HG03108 (cell line): ENCODE results near the gene ADGRL3.
"Not testable (repeated sequence)": the region's sequence is repeated elsewhere in the genome, so short reads cannot be mapped to it uniquely, and the experiment has no call there.

ENCODE experiments used
- ATAC-seq: cut with Tn5 transposase; IDR thresholded peaks from one replicate; pipeline ENCODE4 v1.9.1; 2021; ENCODE audit warnings: moderate library complexity; ENCODE audit not compliant: unreplicated experiment

Gene ADGRL3

GRCh38 chr4:61716426-61716825 is 516.3 kb downstream of the ADGRL3 start:
- ATAC-seq, result no peak

DNA sequence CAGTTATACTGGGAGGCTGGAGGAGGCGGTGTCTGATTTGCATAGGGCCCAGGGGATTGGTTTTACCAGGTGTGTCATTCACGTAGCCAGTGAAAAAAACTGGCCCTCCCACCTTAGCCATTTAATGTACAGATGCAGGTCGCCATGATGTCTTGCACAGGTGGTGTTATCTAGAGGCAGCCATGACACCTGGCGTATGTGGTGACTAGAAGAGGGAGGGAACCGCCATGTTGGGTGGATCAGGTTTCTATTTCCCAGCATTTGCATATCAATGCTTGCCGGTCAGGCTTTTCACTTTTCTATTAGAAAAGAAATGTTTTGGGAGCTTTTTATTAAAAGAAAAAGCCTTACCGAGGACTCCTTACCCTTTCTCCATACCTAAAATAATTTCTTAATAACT is 523.4 kb downstream of the ADGRL3 start:
- ATAC-seq, result no peak

DNA sequence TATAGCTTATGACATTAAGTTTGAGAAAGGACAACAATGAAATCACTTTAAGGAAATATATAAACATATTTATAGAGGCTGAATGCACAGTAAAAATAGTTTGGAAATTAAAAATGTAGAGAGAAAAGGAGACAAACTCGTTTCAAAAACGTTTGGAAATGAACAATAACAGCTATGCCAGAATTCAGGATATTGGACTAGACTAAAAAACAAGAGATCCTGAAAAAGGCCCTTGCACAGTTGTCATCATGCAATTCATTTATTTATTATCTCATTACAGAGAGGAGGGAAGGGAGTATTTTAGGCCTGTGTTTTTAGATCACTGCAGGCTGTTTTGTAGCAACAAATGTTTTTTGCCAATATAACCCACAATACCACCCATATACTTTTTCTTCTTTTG is 527.2 kb downstream of the ADGRL3 start:
- no peak for ATAC-seq

- ATAC-seq, result no peak
Measured at GRCh38 chr4:61734409-61734808, 534.3 kb downstream of the ADGRL3 start.

DNA sequence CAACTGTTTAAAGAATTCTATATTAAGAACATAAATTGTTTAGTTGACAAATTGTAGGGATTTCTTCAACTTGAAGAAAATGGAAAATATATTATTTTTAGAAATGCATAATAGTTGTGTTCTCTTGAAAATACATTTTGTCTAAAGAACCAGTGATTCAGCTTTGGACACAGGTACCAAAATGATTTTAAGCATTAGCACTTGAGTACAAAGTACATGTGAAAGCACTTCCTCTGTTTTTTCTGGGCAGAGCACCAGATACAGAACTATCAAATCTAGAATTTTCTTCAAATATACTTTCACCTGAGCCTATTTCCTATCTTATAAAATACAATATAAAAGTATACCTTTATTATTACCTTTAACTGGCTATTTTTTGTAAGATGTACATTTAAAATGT is 539.8 kb downstream of the ADGRL3 start:
- no peak for ATAC-seq

GRCh38 chr4:61740886-61741285 is 540.8 kb downstream of the ADGRL3 start:
- no peak for ATAC-seq

GRCh38 chr4:61741327-61742096 is 541.4 kb downstream of the ADGRL3 start:
- no peak for ATAC-seq

- no peak for ATAC-seq
Measured at GRCh38 chr4:61750810-61751209, 550.7 kb downstream of the ADGRL3 start.

GRCh38 chr4:61752617-61753016 is 552.5 kb downstream of the ADGRL3 start:
- no peak for ATAC-seq

- ATAC-seq, result no peak
Measured at GRCh38 chr4:61753739-61754138, 553.6 kb downstream of the ADGRL3 start.

DNA sequence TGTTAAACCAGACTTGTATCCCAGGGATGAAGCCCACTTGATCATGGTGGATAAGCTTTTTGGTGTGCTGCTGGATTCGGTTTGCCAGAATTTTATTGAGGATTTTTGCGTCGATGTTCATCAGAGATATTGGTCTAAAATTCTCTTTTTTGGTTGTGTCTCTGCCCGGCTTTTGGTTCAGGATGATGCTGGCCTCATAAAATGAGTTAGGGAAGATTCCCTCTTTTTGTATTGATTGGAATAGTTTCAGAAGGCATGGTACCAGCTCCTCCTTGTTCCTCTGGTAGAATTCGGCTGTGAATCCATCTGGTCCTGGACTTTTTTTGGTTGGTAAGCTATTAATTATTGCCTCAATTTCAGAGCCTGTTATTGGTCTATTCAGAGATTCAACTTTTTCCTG is 556.8 kb downstream of the ADGRL3 start:
- ATAC-seq, result not testable (repeated sequence)

GRCh38 chr4:61757983-61758382 is 557.9 kb downstream of the ADGRL3 start:
- ATAC-seq, result not testable (repeated sequence)

DNA sequence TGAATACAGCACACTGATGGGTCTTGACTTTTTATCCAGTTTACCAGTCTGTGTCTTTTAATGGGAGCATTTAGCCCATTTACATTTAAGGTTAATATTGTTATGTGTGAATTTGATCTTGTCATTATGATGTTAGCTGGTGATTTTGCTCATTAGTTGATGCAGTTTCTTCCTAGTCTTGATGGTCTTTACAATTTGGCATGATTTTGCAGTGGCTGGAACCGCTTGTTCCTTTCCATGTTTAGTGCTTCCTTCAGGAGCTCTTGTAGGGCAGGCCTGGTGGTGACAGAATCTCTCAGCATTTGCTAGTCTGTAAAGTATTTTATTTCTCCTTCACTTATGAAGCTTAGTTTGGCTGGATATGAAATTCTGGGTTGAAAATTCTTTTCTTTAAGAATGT is 558.5 kb downstream of the ADGRL3 start:
- not testable (repeated sequence) for ATAC-seq

GRCh38 chr4:61759245-61759644 is 559.1 kb downstream of the ADGRL3 start:
- not testable (repeated sequence) for ATAC-seq

DNA sequence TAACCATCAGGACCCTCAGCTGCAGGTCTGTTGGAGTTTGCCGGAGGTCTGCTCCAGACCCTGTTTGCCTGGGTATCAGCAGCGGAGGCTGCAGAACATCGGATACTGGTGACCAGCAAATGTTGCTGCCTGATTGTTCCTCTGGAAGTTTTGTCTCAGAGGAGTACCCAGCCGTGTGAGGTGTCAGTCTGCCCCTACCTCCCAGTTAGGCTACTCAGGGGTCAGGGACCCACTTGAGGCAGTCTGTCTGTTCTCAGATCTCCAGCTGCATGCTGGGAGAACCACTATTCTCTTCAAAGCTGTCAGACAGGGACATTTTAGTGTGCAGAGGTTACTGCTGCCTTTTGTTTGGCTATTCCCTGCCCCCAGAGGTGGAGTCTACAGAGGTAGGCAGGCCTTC is 559.8 kb downstream of the ADGRL3 start:
- ATAC-seq, result not testable (repeated sequence)

- no peak for ATAC-seq
Measured at GRCh38 chr4:61760820-61761219, 560.7 kb downstream of the ADGRL3 start.

- ATAC-seq, result no peak
Measured at GRCh38 chr4:61762722-61763627, 562.8 kb downstream of the ADGRL3 start.

DNA sequence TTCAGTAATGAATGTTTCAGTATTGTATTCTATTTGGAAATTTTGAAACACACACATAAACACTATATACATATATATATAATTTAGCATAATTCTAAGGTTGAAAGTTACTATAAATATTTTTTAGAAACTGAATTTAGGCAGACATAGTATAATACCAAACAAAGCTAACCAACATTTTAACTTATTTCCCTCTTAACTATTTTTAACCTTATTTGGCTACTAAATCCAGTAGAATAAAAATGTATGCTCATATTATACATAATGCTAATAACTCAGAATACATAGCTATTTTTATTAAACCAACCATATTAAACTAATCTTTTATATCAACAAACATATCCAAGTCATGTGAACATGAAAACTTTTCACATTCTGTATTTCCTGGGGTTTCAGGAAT is 563.6 kb downstream of the ADGRL3 start:
- no peak for ATAC-seq

DNA sequence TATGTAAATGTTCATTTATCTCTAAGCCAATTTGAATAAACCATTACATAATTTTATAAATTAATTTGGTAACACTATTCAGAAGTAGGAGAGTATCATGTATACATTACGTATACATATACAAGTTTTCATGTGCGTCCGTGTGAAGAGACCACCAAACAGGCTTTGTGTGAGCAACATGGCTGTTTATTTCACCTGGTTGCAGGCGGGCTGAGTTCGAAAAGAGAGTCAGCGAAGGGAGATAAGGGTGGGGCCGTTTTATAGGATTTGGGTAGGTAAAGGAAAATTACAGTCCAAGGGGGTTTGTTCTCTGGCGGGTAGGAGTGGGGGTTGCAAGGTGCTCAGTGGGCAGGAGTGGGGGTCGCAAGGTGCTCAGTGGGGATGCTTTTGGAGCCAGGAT is 564.0 kb downstream of the ADGRL3 start:
- not testable (repeated sequence) for ATAC-seq

DNA sequence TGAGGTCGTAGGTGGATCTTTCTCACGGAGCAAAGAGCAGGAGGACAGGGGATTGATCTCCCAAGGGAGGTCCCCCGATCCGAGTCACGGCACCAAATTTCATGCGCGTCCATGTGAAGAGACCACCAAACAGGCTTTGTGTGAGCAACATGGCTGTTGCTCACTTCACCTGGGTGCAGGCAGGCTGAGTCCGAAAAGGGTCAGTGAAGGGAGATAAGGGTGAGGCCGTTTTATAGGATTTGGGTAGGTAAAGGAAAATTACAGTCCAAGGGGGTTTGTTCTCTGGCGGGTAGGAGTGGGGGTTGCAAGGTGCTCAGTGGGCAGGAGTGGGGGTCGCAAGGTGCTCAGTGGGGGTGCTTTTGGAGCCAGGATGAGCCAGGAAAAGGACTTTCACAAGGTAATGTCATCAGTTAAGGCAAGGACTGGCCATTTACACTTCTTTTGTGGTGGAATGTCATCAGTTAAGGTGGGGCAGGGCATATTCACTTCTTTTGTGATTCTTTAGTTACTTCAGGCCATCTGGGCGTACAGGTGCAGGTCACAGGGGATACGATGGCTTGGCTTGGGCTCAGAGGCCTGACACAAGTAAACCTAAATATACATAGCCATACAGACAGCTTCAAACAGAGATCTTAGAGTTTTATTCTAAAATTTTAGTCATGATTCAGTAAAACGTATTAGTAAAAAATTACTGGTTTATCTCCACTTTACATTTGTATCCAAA is 569.5 kb downstream of the ADGRL3 start:
- not testable (repeated sequence) for ATAC-seq

GRCh38 chr4:61770456-61770855 is 570.3 kb downstream of the ADGRL3 start:
- no peak for ATAC-seq
